IPS-20b (cell line): ENCODE data around the gene GABARAP.
A peak's percentile ranks its signal among the peaks of the same experiment; 100 is the strongest.

Experiments used
- H3K27ac ChIP-seq: one replicate; pipeline ENCODE4 v1.5.1; 2013; ENCODE audit warnings: low read length
- H3K27me3 ChIP-seq: 2 replicates; pipeline ENCODE4 v1.6.1; 2013; ENCODE audit warnings: mild to moderate bottlenecking, low read length, inconsistent platforms; ENCODE audit not compliant: insufficient read depth
- H3K36me3 ChIP-seq: 2 replicates; pipeline ENCODE4 v1.6.1; 2013; ENCODE audit warnings: low read depth, mild to moderate bottlenecking, inconsistent platforms, low read length, moderate library complexity; ENCODE audit not compliant: insufficient read depth
- H3K4me1 ChIP-seq: 2 replicates; pipeline ENCODE4 v1.6.1; 2013; ENCODE audit warnings: mild to moderate bottlenecking, control low read depth, inconsistent platforms, low read length, moderate library complexity; ENCODE audit not compliant: insufficient read depth
- H3K4me3 ChIP-seq: 2 replicates; pipeline ENCODE4 v1.5.1; 2013; ENCODE audit warnings: mild to moderate bottlenecking, low read length, inconsistent platforms
- H3K9ac ChIP-seq: 2 replicates; pipeline ENCODE4 v1.6.1; 2013; ENCODE audit warnings: low read depth, mild to moderate bottlenecking, inconsistent platforms, low read length, moderate library complexity
- H3K9me3 ChIP-seq: 2 replicates; pipeline ENCODE4 v1.6.1; 2013; ENCODE audit warnings: mild to moderate bottlenecking, low read depth, low read length, inconsistent platforms; ENCODE audit not compliant: insufficient read depth

The GABARAP gene

GRCh38 chr17:7218758-7219157 is 23.5 kb downstream of the GABARAP start:
- H3K27ac ChIP-seq, result no peak overlapping the region
- peaks cover 31% of the 10 kb centered on the region; the same call in 1 of the 2 replicates for H3K4me1 ChIP-seq
- no peaks in the 10 kb centered on the region for H3K9me3 ChIP-seq
- peak overlapping the region; percentile 81; the same call in 1 of the 2 replicates for H3K9ac ChIP-seq
- no peaks in the 10 kb centered on the region; the same call in 1 of the 2 replicates for H3K27me3 ChIP-seq
- H3K4me3 ChIP-seq, result no peak overlapping the region
- H3K36me3 ChIP-seq, result peaks cover 30% of the 10 kb centered on the region

GRCh38 chr17:7218166-7218565 is 24.1 kb downstream of the GABARAP start:
- Histone ChIP-seq H3K36me3 (peaks cover 24% of the 10 kb centered on the region), H3K4me1 (peaks cover 36% of the 10 kb centered on the region; the same call in 1 of the 2 replicates), H3K9ac (peak overlapping the region; percentile 74; the same call in 1 of the 2 replicates), H3K27me3 (no peaks in the 10 kb centered on the region; the same call in 1 of the 2 replicates), H3K27ac (no peak overlapping the region), H3K9me3 (no peaks in the 10 kb centered on the region), H3K4me3 (peak overlapping the region; percentile 63; the same call in 1 of the 2 replicates)

DNA sequence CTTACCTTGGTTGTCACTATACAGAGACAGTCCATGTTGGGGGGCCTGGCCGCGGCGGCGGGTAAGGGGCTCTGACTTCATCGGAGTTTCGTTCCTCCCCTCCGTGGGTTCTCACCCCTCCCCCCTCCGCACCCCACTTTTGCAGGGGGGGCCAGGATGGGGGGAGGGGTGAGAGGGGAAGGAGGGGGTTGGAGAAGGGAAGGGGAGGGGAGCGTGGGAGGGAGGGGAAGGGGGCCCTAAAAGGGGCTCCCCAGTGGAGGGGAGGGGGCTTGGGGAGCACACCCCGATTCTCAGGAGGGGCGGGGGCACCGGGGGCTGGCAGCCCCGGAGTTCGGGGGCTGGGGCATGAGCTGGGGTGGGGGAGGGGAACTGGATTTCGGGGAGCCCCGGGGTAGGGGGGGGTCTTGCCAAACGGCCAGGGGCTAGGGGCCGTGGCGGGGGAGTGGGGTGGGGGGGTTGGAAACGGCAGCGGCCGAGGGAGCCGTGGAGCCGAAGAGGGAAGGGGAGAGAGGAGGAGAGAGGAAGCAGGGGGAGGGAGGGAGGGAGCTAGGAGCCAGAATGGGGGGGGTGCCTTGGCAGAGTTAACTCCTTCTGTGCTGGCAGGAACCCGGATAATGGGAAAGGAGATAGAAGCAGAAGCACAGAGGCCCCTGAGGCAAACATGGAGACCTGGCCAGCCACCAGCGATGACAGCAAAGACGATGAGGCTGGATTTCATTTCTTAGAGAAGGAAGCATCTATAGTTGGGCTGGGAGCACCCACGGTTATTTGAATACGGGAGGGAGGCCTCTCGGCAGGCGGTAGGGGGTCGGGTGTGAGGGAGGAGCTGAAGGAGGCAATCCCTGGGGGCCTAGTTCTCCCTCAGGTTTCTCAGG is 24.9 kb downstream of the GABARAP start:
- no peaks in the 10 kb centered on the region; the same call in 1 of the 2 replicates for H3K27me3 ChIP-seq
- H3K9me3 ChIP-seq, result no peaks in the 10 kb centered on the region
- peaks cover 16% of the 10 kb centered on the region for H3K36me3 ChIP-seq
- H3K9ac ChIP-seq, result peak overlapping the region; percentile 74; the same call in 1 of the 2 replicates
- peak overlapping the region; percentile 63 for H3K27ac ChIP-seq
- peaks cover 37% of the 10 kb centered on the region; the same call in 1 of the 2 replicates for H3K4me1 ChIP-seq
- H3K4me3 ChIP-seq, result peak overlapping the region; percentile 77

DNA sequence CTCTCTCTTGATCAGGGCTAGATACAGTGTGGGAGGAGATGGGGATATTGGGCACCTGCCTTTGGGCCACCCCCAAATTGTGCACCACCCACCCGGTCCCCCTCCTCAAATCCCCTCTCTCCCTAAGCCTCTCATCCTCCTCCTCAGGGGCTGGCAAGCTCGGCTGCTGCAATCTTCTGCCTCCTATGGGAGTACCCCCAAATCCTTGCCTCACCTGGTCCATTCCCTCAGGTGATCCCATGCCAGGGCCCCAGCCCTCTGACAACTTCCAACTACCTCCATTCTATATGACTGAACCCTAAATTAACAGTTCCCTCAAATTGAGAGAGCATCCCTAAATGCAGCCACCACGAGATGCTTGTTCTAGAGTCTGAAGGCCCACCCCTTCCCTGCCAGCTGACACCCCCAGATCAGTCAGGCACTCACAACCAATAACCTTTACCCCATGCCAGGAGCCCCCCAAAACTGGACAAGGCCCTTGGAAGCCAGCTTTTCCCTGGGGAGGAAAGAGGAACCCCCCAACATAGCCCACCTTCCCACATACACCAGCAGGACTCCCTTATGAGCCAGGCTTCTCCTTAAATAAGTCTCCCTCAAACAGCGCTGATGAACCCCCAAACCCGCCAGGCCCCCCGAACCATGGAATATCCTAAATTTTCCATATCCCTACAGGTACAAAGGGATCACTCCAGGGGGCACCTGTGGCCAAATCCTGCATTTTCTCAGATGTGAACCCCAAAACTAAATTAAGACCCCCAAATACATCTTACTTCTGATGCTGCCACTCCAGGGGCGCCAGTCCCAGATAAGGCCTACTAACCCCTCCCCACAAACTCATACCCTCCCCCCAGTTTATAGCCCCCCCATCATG is 25.8 kb downstream of the GABARAP start:
- peak overlapping the region; percentile 66; the same call in 1 of the 2 replicates for H3K9ac ChIP-seq
- H3K4me3 ChIP-seq, result peak overlapping the region; percentile 77
- H3K27me3 ChIP-seq, result no peaks in the 10 kb centered on the region; the same call in 1 of the 2 replicates
- peaks cover 7% of the 10 kb centered on the region for H3K36me3 ChIP-seq
- H3K4me1 ChIP-seq, result peaks cover 43% of the 10 kb centered on the region; the same call in 1 of the 2 replicates
- H3K9me3 ChIP-seq, result no peaks in the 10 kb centered on the region
- H3K27ac ChIP-seq, result no peak overlapping the region

GRCh38 chr17:7215652-7216180 is 26.5 kb downstream of the GABARAP start:
- peak overlapping the region; percentile 81 for H3K27ac ChIP-seq
- peak overlapping the region; percentile 67; the same call in 1 of the 2 replicates for H3K9ac ChIP-seq
- H3K9me3 ChIP-seq, result no peaks in the 10 kb centered on the region
- peaks cover 44% of the 10 kb centered on the region; the same call in 1 of the 2 replicates for H3K4me1 ChIP-seq
- peak overlapping the region; percentile 79 for H3K4me3 ChIP-seq
- no peaks in the 10 kb centered on the region; the same call in 1 of the 2 replicates for H3K27me3 ChIP-seq
- H3K36me3 ChIP-seq, result no peaks in the 10 kb centered on the region; the same call in 1 of the 2 replicates

DNA sequence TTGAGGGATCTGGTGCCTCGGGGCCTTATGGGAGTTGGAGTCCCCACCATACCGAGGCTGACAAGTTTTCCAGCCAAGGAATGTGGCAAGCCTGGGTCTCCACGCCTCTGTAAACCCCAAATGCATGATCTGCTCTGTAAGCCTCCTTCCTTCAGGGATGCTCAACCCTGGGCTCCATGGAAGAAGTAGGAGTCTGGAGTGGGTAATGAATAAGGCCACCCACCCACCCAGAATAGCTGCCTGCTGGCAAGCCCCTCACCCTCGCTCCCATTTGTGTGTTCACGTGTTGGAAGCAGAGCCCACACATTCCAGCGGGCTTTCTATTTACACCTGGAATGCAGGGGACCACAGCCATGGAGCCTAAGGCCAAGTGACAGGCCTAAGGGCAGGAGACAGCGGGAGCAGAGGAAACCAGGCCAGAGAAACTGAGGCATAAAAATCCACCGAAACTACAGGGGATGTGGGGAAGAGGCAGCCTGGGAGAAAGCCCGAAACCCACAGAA is 27.1 kb downstream of the GABARAP start:
- H3K9ac ChIP-seq, result peak overlapping the region; percentile 67; the same call in 1 of the 2 replicates
- H3K4me3 ChIP-seq, result peak overlapping the region; percentile 79
- no peaks in the 10 kb centered on the region; the same call in 1 of the 2 replicates for H3K27me3 ChIP-seq
- H3K4me1 ChIP-seq, result peaks cover 48% of the 10 kb centered on the region; the same call in 1 of the 2 replicates
- H3K36me3 ChIP-seq, result no peaks in the 10 kb centered on the region
- H3K27ac ChIP-seq, result peak overlapping the region; percentile 81
- H3K9me3 ChIP-seq, result no peaks in the 10 kb centered on the region

GRCh38 chr17:7214300-7215135 is 27.7 kb downstream of the GABARAP start:
- H3K9me3 ChIP-seq, result no peaks in the 10 kb centered on the region
- peak overlapping the region; percentile 79 for H3K4me3 ChIP-seq
- H3K27me3 ChIP-seq, result no peaks in the 10 kb centered on the region; the same call in 1 of the 2 replicates
- H3K36me3 ChIP-seq, result no peaks in the 10 kb centered on the region
- H3K9ac ChIP-seq, result peak overlapping the region; percentile 69; the same call in 1 of the 2 replicates
- peaks cover 47% of the 10 kb centered on the region; the same call in 1 of the 2 replicates for H3K4me1 ChIP-seq
- peak overlapping the region; percentile 81 for H3K27ac ChIP-seq

- H3K27me3 ChIP-seq, result no peaks in the 10 kb centered on the region; the same call in 1 of the 2 replicates
- H3K27ac ChIP-seq, result peak overlapping the region; percentile 60
- peak overlapping the region; percentile 71 for H3K4me3 ChIP-seq
- no peaks in the 10 kb centered on the region for H3K36me3 ChIP-seq
- H3K9me3 ChIP-seq, result no peaks in the 10 kb centered on the region
- peak overlapping the region; percentile 68; the same call in 1 of the 2 replicates for H3K9ac ChIP-seq
- H3K4me1 ChIP-seq, result peaks cover 42% of the 10 kb centered on the region; the same call in 1 of the 2 replicates
These were observed 28.4 kb downstream of the GABARAP start for GRCh38 chr17:7213895-7214299.

DNA sequence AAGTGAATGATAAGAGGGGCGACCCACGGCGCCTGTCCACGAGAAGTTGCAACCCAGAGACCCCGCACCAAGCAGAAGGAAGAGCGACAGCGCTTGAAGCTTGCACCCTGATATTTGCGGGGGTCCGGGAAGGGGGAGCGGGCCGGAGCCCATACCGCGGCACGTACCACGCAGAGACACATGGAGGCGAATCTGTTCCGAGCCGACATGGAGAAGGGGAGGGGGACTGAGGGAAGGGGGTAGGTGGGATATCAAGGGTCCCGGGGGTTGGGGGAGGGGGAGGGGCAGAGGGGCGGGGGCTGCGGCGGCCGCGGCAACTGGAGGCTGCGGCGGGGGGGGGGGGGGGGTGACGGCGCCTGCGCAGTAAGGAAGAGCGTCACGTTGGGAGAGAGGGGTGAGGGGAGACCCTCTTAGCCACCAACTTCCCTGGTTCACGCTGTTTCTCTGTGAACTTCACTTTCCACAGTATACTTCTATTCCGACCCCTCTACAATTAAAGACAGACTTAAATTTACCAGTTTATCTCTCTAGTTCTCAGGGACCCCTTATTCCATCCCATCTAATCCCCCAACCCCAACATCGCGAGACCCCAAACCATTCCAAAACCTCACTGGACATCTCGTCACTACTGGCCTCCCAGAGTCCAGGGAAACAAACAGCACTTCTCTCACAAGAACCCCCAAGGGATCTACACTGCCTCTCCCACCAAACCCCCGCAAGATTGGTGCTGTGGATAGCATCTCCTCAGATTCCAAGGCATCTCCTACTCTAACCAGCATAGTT is 30.6 kb downstream of the GABARAP start:
- Histone ChIP-seq H3K4me1 (peaks cover 41% of the 10 kb centered on the region; the same call in 1 of the 2 replicates), H3K9me3 (no peaks in the 10 kb centered on the region), H3K27me3 (no peaks in the 10 kb centered on the region), H3K4me3 (peak overlapping the region; percentile 79), H3K27ac (peak overlapping the region; percentile 65), H3K9ac (peak overlapping the region; percentile 82; the same call in 1 of the 2 replicates), H3K36me3 (no peaks in the 10 kb centered on the region)
